HFF-Myc (cell line): ENCODE results near the gene PRTN3.

ENCODE experiments used
- DNase-seq: peaks from one replicate; pipeline ENCODE4 v3.0.0-alpha.2; 2011; ENCODE audit warnings: low read depth; ENCODE audit errors: extremely low read depth
- H3K4me3 ChIP-seq: replicated peaks from 2 replicates; pipeline ENCODE4 v1.5.1; 2011; ENCODE audit warnings: low read depth, mild to moderate bottlenecking, control low read depth, low read length
- TF ChIP-seq, protein P1 (sequence below): IDR thresholded peaks from 2 replicates; pipeline ENCODE4 v1.5.1; 2012; ENCODE audit warnings: mild to moderate bottlenecking, low read depth, low read length, control low read depth; ENCODE audit errors: missing control alignments

Gene PRTN3

DNA sequence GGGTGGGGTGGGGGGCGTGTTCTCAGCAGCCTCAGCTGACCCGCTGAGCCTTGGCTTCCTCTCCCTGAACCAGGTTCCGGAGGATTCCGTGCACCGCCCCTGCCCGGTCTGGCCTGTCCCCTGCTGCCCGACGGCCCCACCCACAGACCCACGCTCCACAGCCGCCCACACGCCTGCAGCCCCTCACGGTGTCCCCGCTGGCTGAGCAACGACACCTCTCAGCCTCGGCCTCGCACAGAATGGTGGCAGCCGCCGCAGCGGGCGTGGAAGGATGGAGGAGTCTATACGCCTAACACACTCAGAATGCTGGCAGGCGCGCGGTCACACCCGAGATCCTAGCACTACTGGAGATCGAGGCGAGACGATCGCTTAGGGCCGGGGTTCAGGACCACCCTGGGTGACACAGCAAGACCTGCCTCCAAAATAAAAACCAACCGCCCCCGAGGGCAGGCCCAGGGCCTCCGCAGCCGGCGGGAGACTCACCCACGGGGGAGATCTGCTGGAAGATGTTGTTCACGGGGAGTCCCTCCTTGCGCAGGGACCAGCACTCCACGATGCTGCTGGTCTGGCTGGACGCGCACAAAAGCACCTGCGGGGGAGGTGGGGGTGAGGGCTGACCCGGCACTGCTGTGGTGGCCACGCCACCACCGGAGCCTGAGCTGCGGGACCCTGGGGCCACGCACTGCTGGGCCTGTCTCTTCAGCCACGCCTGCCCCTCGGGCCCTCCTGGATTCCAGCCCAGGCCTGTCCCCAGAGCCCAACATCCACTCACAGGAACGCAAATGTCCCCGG is 43.8 kb downstream of the PRTN3 start:
- TF ChIP-seq, protein P1, sequence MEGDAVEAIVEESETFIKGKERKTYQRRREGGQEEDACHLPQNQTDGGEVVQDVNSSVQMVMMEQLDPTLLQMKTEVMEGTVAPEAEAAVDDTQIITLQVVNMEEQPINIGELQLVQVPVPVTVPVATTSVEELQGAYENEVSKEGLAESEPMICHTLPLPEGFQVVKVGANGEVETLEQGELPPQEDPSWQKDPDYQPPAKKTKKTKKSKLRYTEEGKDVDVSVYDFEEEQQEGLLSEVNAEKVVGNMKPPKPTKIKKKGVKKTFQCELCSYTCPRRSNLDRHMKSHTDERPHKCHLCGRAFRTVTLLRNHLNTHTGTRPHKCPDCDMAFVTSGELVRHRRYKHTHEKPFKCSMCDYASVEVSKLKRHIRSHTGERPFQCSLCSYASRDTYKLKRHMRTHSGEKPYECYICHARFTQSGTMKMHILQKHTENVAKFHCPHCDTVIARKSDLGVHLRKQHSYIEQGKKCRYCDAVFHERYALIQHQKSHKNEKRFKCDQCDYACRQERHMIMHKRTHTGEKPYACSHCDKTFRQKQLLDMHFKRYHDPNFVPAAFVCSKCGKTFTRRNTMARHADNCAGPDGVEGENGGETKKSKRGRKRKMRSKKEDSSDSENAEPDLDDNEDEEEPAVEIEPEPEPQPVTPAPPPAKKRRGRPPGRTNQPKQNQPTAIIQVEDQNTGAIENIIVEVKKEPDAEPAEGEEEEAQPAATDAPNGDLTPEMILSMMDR = no peak
- DNase-seq = no peak
- no peak overlapping the region for H3K4me3 ChIP-seq

- no peak overlapping the region for H3K4me3 ChIP-seq
- DNase-seq = no peak
- TF ChIP-seq, protein P1 = no peak
Observed at GRCh38 chr19:885536-886224, 44.9 kb downstream of the PRTN3 start.

DNA sequence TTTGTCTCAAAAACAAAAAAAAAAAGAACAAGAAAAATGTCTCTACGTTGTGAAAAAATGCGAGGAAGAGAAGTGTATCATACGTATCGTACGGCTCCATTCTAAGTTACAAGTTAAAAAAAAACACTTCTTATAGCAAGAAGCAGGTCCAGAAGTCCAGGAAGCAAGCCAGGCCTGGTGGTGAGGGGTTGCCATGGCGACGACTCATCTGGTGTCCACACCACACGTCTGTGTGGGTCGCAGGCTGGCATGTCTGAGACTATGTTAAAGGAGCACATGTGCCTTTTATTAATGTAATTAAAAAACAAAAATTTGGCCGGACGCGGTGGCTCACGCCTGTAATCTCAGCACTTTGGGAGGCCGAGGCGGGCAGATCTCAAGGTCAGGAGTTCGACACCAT is 46.3 kb downstream of the PRTN3 start:
- DNase-seq = peak; percentile 89
- TF ChIP-seq, protein P1 = no peak
- H3K4me3 ChIP-seq = no peak overlapping the region

- no peak for DNase-seq
- no peak overlapping the region for H3K4me3 ChIP-seq
- TF ChIP-seq, protein P1 = no peak
Observed at GRCh38 chr19:887599-887998, 46.8 kb downstream of the PRTN3 start.

DNA sequence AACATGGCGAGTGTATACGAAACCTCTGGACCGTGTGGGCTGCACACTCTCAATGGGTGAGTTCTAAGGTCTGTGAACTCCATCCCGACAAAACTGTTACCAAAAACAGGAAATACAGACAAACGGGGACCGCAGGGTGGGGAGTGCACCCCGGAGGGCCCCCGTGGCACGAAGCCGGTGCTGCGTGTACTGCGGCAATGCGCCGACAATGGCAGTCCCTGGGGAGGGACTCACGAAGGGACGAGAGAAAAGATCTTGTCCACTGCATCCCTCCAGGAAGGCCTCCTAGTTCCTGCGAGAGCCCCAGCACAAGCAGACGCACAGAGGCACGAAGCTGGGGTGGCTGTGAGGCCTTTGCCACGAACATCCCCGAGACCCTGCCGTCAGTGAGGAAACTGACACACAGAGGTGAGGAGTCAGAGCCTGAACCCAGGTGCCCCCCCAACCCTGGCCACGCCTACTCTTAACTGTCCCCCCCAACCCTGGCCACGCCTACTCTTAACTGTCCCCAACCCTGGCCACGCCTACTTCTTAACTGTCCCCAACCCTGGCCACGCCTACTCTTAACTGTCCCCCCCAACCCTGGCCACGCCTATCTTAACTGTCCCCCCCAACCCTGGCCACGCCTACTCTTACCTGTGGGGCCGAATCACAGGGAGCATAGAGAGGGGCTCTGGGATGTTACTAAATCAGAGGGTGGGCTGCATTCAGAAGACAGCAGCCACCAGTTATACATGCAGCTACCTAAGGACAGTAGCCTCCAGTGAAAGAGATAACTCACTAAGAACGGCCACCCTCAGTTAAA is 48.0 kb downstream of the PRTN3 start:
- DNase-seq = no peak
- no peak overlapping the region for H3K4me3 ChIP-seq
- TF ChIP-seq, protein P1 = no peak

DNA sequence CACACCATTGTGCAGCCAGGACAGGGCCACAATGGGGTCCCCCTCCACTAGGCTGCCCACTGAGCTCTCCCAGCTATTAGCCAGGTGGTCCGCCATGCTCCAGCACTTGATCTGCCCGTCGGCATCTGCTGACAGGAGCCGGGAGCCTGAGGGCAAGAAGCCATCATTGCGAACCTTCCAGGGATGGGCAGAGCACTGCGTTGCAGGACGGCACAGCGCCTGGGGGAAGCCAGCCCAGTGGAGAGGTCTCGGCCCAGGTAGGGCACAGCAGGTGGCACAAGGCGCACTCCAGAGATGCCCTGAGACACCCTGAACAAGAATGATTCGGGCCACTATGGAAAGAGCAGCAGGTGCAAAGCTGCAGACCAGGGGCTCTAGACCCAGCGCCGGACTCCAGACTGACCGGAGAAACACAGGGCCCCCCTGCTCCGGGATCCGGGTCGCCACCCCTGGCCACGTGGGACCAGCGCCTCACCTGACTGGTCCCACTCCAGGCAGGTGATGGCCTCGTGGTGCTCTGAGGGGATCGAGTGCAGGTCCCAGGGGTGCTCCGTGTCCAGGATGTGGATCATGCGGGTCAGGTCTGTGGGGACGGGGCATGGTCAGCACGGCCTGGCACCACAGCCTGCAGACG is 49.0 kb downstream of the PRTN3 start:
- TF ChIP-seq, protein P1 = no peak
- no peak overlapping the region for H3K4me3 ChIP-seq
- DNase-seq = no peak
